ENCODE results near the gene C4orf54.

C4orf54 gene

DNA sequence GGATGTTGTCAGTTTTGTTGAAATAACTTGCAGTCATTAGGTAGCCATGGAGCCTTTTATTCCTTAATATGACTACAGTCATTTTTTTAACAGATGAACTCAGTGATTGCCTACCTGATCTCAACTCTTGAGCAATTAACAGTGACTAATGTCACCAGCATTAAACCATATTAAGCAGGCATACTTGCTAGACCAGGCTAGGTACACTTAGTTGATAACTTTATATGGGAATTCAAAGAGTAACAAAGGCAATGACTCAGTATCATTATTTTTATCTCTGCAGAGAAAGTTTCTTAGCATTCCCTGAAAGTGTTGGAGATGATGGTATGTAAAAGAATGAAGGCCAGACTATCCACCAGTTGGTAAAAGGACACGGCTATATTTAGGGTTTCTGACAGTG, at the start of gene C4orf54:
TSS of gene C4orf54 (minus strand) at position 31 of the 400 bp plus-strand sequence. CDS start 3,180 bp downstream, outside the sequence.
- no peak for DNase-seq (ENCODE audit: low read depth in 2 of 2)

DNA sequence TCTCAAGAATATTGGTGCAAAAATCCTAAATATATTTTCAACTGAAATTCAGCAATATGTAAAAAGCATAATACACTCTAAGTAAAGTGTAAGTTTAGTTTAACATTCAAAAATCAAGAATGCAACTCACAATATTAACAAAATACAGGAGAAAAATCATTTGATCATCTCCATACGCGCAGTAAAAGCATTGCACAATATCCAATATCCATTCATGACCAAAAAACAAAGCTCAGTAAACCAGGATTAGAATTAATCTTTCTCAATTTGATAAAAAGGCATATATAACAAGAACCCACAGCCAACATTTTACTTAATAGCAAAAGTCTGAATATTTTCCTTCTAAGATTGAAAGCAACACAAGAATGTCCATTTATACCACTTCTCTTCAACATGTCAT, 48.3 kb upstream of the C4orf54 start:
- DNase-seq (ENCODE audit: low read depth in 2 of 2): no peak

DNA sequence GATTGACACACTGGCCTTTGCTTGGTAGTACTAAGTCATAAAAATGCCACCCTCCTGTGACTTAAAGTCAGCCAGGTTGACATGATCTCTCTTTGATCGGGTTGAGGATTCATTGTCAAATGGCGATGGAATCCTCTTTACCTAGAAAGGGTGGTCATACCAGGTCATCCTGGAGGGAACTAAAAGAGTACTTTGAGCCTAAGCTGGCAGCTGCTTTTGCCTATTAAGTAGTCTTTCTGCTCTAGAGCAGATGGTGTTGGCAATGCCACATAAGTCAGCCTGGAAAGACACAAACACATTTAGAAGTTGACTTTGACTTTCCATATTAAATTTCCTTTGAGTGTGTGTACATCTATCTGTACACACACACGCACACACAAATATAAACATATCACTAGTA, 39.2 kb upstream of the C4orf54 start:
- no peak for DNase-seq (ENCODE audit: low read depth in 2 of 2)

DNA sequence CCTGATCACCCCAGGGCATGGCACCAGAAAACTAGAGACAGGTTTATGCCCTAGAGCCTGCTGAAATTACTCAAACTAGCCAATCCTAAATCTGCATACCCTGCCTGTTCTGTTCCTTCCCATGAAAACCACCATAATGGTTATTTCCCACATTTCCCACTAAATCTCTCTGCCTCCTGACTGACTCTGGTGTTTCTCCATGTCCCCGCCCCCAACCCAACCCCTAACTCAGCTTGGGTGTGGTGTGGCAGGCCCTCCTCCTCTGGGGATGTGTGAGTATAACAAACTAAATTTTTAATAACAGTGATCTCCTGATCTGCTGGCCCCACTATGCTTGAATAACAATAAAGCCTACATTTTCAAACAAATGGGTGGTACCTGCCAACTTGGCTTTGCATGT, 35.5 kb upstream of the C4orf54 start:
- no peak for DNase-seq (ENCODE audit: low read depth in 2 of 2)

DNA sequence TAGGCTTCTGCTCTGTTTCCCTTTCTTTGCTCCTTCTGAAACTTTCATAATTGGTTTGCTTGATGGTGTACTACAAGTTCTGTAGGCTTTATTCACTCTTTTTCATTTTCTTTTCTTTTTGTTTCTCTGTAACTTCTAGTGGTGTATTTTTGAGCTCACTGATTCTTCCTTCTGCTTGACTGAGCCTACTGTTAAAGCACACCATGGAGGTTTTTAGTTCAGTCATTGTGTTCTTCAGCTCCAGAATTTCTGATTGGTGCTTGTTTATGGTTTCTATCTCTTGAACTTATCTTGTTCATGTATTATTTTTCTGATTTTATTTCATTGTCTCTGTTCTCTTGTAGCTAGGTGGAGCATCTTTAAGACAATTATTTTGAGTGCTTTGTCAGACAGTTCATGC, 33.4 kb upstream of the C4orf54 start:
- no peak for DNase-seq (ENCODE audit: low read depth in 2 of 2)

DNA sequence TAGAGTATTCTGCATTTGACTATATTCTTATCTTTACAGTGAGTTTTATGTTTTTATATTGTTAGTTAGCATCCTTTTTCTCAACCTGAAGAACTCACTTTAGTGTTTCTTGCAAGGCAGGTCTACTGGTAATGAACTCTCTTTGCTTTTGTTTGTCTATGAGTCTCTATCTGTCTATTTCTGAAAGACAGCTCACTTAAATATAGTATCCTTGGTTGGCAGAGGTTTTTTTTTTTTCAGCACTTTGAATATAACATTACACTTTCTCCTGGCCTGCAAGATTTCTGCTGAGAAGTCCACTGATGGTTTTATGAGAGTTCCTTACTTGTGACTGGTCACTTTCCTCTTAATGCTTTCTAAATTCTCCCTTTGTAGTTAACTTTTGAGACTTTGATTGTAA, 32.8 kb upstream of the C4orf54 start:
- no peak for DNase-seq (ENCODE audit: low read depth in 2 of 2)

DNA sequence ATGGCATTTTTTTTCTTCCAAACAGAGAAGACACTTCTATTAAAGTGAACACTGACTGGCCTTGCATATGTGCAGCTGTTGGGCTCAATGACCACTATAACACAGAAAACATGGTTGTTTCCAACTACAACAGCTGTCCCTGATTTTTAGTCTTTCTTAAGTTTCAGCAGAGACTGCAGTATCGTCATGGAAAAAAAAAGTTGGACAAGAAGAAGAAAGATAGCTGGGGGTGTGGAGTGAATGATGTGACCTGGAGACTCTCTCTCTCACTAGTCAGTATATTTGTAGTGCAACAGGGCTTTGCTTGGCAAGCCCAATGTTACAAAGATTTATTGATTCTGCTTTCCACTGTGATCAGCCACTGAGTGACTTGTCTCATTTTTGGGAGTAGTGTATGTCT, 29.5 kb upstream of the C4orf54 start:
- no peak for DNase-seq (ENCODE audit: low read depth in 2 of 2)

DNA sequence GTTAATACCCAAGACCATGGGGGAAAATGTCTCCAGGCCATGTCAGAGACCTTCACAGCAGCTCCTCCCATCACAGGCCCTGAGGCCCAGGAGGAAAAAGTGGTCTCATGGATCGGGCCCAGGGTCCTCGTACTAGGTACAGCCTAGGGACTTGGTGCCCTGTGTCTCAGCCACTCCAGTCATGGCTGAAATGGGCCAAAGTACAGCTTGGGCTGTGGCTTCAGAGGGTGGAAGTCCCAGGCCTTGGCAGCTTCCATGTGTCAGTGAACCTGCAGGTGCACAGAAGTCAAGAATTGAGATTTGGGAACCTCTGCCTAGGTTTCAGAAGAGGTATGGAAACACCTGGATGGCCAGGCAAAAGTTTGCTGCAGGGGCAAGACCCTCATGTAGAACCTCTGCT, 27.6 kb upstream of the C4orf54 start:
- no peak for DNase-seq (ENCODE audit: low read depth in 2 of 2)

DNA sequence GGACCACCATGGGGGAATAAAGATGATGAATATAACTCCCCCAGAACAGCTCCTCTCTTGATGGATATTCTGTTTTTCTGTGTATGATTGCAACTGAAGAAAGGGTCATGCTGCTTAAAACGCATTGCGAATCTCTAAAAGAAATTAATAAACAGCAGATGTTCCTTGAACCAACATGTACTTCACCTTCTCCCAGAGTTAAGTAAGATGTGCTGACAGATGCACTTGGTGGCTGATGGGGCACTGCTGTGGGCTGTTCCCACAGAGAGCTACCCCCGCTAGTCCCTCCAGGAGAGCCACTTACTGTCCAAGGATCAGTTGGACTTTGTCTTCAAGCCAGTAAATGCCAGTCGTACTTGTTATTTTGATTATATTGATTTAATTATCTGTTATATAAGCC, 26.3 kb upstream of the C4orf54 start:
- no peak for DNase-seq (ENCODE audit: low read depth in 2 of 2)

DNA sequence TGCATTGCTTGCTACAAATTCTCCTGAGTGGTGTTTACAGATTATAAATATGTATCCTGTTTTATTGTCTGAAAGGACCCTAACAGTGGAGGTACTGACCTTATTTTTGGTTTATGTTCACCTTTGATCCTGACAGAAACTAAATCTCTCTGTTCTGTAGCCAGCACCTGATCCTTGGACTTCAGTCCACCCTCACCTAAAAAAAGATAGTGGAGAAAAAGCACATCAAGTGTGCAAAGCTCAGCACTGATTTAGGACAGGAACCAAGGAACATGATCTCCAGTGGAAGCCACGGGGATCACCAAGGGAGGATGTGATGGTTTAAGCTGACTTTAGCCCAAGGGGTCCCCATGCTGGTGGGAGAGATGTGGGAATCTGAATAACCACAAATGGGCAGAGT, 22.3 kb upstream of the C4orf54 start:
- DNase-seq (ENCODE audit: low read depth in 2 of 2): no peak

DNA sequence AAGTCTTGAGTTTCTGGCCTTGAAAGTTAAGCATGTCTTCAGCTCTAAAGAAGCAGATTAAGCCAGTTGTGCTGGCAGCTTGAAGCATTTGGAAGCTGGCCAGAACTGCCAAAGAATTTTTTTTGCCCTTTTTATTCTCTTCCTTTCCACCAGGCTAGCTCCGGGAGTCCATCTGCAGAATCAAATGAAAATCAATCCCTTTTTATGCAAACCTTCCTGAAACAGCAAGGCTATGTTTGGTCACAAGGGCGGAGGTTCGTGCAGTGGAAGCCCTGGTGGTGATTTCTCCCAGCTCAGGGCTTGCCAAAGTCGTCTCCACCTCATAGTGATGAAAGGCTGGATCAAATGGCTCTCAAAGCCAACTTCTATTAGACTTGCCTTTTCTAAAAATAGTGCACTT, 21.6 kb upstream of the C4orf54 start:
- DNase-seq (ENCODE audit: low read depth in 2 of 2): no peak

DNA sequence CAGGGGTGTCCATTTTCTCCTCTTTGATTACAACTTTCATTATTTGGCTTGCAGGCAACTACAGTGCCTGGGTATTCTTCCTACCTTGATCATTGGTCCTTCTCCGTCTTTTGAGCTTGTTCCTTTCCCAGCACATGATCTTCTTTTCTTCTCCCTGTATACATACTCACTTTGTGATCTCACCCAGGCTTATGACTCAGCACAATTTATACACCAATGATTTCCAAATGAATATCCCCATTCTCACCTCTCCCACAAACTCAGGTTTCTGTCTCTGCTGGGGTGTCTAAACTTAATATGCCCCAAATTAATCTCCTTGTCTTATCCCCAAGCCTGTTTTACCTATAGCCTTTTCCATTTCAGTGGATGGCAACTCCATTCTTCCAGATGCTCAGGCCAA, 19.5 kb upstream of the C4orf54 start:
- DNase-seq (ENCODE audit: low read depth in 2 of 2): no peak

DNA sequence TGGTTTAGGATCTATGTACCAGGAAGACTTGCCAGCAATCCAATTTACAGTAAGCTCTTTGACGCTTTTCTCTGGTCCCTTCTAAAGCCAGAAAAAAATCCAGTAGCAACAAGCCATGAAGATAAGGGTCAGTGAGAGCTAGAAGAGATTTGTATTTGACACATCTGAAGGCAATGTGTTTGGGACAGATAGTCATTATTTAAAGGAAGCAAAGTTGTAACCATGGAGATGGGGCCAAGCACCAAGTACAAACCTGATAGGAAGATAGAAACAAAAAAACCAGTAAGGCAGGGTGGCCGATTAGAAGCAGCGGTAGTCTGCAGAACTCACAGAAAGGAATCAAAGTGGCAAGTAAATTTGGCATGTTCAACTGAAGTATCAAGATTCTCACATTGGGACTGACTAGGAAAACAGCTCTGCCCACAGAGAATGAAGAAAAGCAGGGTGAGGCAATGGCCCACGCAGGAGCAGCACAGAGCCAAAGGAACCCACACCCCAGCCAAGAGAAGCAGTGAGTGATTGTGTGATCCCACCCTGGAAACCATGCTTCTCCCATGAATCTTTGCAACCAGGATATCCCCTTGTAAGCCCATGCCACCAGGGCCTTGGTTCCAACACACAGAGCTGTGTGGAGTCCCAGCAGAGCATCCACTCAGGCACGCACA, 12.9 kb upstream of the C4orf54 start:
- DNase-seq (ENCODE audit: low read depth in 2 of 2): no peak

DNA sequence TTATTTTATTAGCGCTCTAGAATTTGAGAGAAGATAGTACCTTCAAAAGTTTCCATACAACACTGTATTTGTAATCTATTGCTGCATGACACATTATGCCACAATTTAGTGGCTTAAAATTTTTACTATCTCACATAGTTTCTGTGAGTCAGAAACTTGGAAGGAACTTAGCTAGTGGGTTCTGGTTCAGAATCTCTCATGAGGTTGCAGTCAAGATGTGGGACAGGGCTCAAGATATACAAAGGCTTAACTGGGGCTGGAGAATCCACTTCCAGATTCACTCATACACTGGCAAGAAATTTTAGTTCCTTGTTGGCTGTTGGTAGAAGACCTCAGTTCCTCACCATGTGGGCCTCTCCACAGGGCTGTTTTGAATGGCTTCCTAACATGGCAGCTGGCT, 11.5 kb upstream of the C4orf54 start:
- DNase-seq (ENCODE audit: low read depth in 2 of 2): no peak

DNA sequence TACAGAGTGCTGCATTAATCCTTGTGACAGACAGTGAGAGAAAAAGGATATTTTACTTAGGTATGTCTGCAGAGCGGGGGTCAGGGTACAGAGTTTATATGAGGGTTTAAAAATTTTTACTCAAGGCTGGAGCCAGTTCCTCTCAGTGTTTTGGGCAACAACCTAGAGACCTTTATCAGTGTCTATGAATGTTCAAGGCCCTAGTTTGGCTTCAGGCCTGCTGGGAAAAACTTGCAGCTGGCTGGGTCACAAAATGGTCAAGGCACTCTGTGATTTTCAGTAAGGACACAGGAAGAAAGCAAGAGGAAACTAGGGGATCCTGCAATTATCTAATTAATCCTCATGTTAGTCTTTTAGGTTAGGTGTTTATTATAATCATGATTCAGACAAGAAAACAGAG, 10.8 kb upstream of the C4orf54 start:
- DNase-seq (ENCODE audit: low read depth in 2 of 2): no peak

DNA sequence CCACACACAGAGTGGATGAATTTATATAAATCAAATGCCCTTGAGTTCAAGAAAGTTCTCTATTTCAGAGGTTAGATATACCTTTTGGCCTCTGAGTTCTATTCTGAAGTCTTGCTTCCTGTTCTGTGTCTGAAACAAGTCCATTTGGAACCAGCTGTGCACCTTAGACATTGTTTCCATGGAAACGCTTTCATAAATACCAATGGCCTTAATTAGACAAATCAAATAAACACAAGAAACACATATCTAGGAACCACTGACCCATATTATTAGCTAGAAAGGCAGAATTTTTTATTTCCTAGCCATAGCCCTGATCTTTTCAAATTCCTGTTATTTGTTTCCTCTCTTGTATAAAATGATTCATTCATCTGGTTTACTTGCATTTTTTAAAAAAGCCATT, 8.4 kb upstream of the C4orf54 start:
- no peak for DNase-seq (ENCODE audit: low read depth in 2 of 2)

DNA sequence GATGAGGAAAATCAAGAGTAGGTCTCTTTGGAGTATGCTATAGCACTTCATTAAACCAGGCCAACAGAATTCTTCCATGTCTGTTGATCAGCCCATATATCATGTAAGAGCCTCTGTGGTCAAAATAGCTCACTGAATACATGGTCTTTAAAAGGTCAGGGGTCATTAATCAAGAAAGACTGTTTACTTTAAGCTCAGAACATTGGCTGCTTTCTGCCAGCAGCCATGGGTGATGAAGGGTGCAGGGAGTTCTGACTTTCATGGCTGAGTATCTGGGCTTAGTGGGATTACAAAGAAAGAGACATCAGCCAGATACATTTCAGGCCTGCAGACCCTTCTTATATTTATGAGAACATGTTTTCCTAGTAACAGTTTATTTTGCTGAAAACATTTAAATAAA, 7.1 kb upstream of the C4orf54 start:
- no peak for DNase-seq (ENCODE audit: low read depth in 2 of 2)

DNA sequence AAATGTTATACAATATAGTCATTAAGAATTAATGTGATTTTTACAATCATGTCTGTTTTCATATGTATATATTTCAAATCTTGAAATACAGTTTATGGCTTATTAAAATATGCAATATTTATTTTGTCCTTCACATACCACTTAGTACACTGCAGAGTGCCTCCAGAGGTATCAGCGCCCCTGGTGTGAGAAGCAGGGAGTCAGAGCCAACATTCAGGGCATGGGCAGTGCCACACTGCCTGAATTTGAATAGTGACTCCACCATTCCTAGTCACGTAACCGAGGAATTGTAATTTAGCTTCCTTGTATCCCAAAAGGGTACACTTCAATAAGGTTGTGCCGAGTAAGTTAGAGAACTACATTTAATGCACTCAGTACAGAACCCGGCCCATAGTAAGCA, 4.3 kb upstream of the C4orf54 start:
- no peak for DNase-seq (ENCODE audit: low read depth in 2 of 2)

DNA sequence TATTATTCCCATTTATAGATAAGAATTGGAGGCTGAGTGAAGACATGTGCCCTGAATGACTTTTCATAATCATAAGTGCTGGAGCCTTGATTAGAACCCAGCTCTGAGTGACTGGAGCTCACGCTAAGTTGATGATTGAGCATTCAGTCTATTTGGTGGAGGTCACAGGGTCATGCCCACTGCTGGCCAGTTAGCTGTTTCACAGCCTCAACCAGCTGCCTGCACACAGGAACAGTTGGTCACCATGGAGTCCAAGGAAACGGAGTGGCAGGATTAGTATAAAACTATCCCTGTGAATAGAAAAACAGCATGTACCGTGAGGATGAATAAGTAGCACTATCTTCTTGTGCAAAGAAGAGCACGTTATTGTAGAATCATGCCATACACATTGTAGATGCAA, 1.0 kb upstream of the C4orf54 start:
- no peak for DNase-seq (ENCODE audit: low read depth in 2 of 2)

DNA sequence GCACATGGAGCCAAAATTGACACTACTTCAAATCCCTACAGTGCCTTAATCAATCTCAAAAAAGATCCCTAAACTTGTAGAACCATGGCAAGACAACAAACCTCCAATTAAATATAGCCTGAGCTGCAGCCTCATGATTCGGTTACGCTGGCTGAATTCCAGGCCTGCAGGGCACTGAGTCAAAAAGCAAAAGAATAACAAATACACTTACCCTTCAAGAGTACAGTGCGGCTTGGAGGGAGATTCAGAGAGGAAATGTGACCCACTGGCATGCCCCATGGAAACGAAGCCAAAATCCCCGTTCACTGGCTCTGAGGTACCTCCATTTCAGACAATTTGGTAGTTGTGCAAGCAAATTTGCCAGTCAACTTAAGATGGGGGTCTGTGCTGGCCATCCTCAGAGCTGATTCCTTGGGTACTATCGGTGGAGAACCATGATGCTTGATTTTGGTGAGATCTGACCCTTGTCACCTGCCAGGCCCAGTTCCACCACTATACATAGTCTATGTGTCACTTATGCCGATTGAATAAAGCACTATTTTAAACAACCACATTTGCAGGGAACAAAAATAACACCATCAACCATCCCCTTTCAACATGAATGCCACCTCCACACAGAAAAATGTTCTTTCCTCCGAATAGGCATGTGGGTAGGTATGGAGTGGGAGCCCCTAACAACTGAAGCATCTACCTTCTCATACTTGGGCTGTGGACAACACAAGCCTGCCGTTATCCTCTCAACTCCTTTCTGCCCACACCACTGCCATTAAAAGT, 2.1 kb downstream of the C4orf54 start:
- no peak for DNase-seq (ENCODE audit: low read depth in 2 of 2)

DNA sequence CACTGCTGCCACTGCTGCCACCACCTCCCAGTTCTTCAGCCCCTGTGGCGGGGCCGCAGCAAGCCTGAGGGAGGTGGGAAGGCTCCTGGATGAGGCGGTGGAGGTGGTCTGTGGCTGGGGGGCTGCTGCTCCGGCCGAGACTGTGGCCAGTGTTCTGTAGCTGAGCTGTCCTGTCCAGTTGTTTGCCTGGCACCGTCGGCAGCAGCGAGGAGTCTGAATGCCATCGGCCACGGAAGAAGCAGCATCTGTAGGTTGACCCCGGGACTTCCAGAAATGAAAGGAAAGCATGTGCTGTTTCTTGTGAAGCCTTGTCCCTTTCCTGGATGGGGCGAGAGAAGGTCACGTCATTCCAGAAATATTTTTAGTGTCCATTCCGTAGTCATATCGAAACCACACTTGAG, 3.3 kb downstream of the C4orf54 start:
- DNase-seq (ENCODE audit: low read depth in 2 of 2): no peak

DNA sequence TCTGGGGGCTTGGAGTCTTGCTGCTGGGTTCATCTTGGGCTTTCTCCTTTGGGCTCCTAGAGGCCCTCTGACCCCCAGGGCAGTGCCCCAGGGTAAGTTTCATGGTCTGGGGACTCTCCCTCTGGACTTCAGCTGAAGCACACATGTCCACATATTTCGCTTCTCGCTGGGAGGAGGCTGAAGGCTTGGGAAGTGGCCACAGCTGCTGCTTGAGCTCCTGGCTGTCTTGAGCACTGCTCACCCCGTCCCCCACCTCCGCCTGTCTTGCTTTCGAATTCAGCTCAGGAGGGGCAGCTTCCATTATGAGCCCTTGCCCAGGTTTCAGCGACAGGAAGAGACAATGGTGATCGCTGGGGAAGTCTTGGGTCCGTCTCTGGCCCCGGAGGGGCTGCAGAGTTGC, 3.7 kb downstream of the C4orf54 start:
- no peak for DNase-seq (ENCODE audit: low read depth in 2 of 2)

DNA sequence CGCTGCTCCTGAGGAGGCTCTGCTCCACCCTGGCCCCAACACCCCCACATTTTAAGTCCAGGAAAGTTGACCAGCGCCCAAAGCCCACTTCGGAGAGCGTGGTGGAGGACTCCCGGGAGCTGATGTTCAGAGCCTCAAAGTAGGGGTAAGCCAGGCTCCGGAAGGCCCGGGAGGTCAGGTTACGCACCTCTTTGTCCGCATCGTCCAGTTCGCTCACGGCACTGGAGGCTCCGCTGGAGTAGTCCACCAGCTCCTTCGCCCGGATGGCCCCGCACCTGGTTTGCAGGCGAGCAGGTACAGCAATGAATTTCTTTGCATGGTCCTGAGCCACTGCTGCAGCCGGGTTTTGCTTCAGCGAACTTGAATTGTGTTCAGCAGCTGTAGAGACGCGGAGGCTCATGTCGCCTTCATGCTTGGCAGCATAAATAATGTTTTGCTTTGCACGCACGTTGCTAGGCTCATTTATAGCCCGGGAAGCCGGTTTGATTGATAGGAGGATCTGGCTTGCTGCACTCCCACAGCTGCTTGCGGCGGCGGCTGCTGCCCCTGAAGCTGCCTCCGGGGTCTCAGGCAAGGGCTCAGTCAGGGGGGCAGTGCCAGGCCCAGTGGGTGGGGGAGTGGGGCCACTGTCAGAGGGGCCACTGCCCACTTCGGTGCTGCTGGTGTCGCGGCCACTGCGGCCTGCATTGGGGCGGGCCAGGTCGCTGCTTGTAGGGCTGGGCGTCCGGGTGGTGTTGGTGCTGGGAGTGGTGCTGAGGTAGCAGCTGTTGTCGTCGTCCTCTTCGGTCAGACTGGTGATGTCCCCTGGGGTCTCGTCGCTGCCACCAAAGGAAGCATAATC, 4.8 kb downstream of the C4orf54 start:
- DNase-seq (ENCODE audit: low read depth in 2 of 2): no peak

Measured in stimulated activated CD8-positive, alpha-beta memory T cell treated with anti-CD3 and anti-CD28 coated beads, Interleukin-15, amount 100 ng/mL, for 4 hours (primary cell).